ENCODE results near the gene IGF1R. TPM values are rescaled to one million over a fixed set of nuclear protein-coding genes. Genes with fewer than 3 reads are reported as not detected.

The IGF1R gene
- total RNA-seq, 1 donor from 2014 or later: 47.7 TPM

DNA sequence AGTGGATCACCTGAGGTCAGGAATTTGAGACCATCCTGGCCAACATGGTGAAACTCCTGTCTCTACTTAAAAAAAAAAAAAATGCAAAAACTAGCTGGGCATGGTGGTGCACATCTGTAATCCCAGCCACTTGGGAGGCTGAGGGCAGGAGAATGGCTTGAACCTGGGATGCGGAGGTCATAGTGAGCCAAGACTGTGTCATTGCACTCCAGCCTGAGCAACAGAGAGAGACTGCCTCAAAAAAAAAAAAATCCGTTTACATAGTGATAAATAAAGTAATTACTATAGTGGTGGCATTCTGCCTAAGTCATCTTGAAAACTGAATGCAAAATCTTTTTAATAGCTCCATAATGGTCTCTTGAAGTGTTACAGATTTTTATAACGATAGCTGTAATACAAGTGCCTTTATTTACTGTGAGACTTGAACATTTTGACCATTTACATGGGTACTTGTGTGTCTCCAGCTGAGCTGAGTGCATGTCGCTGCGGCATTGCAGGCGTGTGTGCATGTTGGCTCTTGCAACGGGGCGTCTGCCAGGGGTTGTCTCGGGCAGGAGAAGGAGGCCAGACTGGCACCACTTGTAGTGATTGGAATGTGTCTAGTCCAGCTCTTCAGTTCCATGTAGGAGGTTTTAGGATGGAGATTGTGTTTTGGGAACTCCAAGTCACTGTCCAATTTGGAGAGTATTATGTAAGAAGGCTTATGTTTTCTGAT, 111.9 kb downstream of the IGF1R start:
- H3K36me3 ChIP-seq: no peaks in the 10 kb centered on the region
- no peaks in the 10 kb centered on the region for H3K9me3 ChIP-seq
- peaks cover 18% of the 10 kb centered on the region for H3K4me1 ChIP-seq
- H3K27ac ChIP-seq: no peak overlapping the region
- intact Hi-C loops (cut with DNase I): no loop called here
- peak; percentile 75 to 79 for ATAC-seq
- no peak for TF ChIP-seq CTCF (IDR thresholded peaks at IDR 0.05)
- no peak overlapping the region for H3K4me3 ChIP-seq
- peak; percentile 62 for DNase-seq
- H3K27me3 ChIP-seq (ENCODE audit: low read depth): no peaks in the 10 kb centered on the region

DNA sequence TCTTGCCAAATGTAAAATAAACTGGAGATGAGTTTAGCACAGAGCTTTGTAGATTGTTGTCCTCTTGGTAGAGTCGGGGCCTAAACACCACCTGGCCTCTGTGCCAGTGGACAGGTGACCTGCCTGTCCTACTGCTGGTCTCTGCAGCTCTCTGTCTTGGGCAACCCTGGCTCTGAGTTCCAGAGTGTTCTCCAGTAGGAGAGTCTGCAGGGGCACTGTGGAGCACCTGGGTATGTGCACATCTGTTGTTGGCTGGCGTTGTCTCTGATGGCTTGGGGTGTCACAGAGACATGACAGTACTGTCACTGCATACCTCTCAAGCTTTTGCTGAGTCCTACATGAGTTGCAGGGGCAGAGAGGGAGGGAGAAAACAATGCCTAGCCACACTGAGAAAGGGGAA, 112.6 kb downstream of the IGF1R start:
- H3K9me3 ChIP-seq: no peaks in the 10 kb centered on the region
- ATAC-seq (peak in 1 of 2 donors; percentile 16), DNase-seq (no peak)
- no peak overlapping the region for H3K27ac ChIP-seq
- H3K4me3 ChIP-seq: no peak overlapping the region
- intact Hi-C loops (cut with DNase I): no loop called here
- H3K27me3 ChIP-seq (ENCODE audit: low read depth): no peaks in the 10 kb centered on the region
- no peaks in the 10 kb centered on the region for H3K36me3 ChIP-seq
- H3K4me1 ChIP-seq: peaks cover 18% of the 10 kb centered on the region
- TF ChIP-seq CTCF (IDR thresholded peaks at IDR 0.05): no peak

GRCh38 chr15:98763179-98763578, 114.8 kb downstream of the IGF1R start:
- Histone ChIP-seq H3K27ac (no peak overlapping the region), H3K9me3 (no peaks in the 10 kb centered on the region), H3K4me1 (peaks cover 18% of the 10 kb centered on the region), H3K27me3 (ENCODE audit: low read depth) (no peaks in the 10 kb centered on the region), H3K4me3 (no peak overlapping the region), H3K36me3 (no peaks in the 10 kb centered on the region)
- no peak for TF ChIP-seq CTCF (IDR thresholded peaks at IDR 0.05)
- intact Hi-C loops (cut with DNase I): no loop called here
- ATAC-seq (peak; percentile 69 to 70), DNase-seq (no peak)

- ATAC-seq: no peak
- peaks cover 18% of the 10 kb centered on the region for H3K4me1 ChIP-seq
- no peaks in the 10 kb centered on the region for H3K36me3 ChIP-seq
- no peak overlapping the region for H3K27ac ChIP-seq
- no peak for TF ChIP-seq CTCF (IDR thresholded peaks at IDR 0.05)
- intact Hi-C loops (cut with DNase I): no loop called here
- no peak overlapping the region for H3K4me3 ChIP-seq
- H3K9me3 ChIP-seq: no peaks in the 10 kb centered on the region
- no peak for DNase-seq
- H3K27me3 ChIP-seq (ENCODE audit: low read depth): no peaks in the 10 kb centered on the region
These were observed 116.0 kb downstream of the IGF1R start for GRCh38 chr15:98764291-98764690.

DNA sequence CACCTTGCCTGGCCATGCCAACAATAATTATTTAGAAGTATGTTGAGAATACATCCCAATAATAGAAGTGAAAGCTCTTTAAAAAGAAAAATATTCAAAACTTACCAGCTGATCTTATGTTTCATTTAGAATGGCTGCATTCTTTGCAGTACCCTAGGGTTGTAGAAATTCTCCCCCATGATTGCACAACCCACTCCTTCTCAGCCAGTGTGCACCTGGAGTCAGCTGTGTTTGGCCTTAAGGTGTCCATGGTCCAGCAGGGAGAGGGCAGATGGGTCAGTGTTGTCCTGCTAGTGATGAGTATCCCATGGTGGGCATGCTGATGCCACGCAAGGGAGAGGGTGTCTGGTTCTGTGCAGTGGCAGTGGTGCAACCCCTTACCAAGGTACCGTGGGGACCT, 117.3 kb downstream of the IGF1R start:
- DNase-seq (no peak), ATAC-seq (no peak)
- no peak overlapping the region for H3K27ac ChIP-seq
- no peak overlapping the region for H3K4me3 ChIP-seq
- no peaks in the 10 kb centered on the region for H3K9me3 ChIP-seq
- no peaks in the 10 kb centered on the region for H3K27me3 ChIP-seq (ENCODE audit: low read depth)
- intact Hi-C loops (cut with DNase I): no loop called here
- peaks cover 12% of the 10 kb centered on the region for H3K4me1 ChIP-seq
- H3K36me3 ChIP-seq: no peaks in the 10 kb centered on the region
- no peak for TF ChIP-seq CTCF (IDR thresholded peaks at IDR 0.05)
